ENCODE results near the gene USP17L29.
"Not testable (repeated sequence)": the region's sequence is repeated elsewhere in the genome, so short reads cannot be mapped to it uniquely, and the experiment has no call there.

Gene USP17L29

GRCh38 chr4:9353338-9353737 is at the start of gene USP17L29:
TSS of gene USP17L29 (plus strand) at chr4:9353638. CDS start at chr4:9353638, 0 bp downstream.
- in situ Hi-C loops (cut with MboI; ENCODE audit: low pct_unique_long_range_greater_than_20kb, low sequenced_read_pairs, unreplicated experiment); DNase-seq (ENCODE audit: low spot score): not testable (repeated sequence)

GRCh38 chr4:9324191-9324590 is 29.2 kb upstream of the USP17L29 start:
- in situ Hi-C loops (cut with MboI; ENCODE audit: low pct_unique_long_range_greater_than_20kb, low sequenced_read_pairs, unreplicated experiment); DNase-seq (ENCODE audit: low spot score): not testable (repeated sequence)

- DNase-seq (ENCODE audit: low spot score); in situ Hi-C loops (cut with MboI; ENCODE audit: low pct_unique_long_range_greater_than_20kb, low sequenced_read_pairs, unreplicated experiment): not testable (repeated sequence)
Observed at GRCh38 chr4:9324865-9325264, 28.6 kb upstream of the USP17L29 start, which contains the start of gene USP17L24. TSS of gene USP17L24 (plus strand) at chr4:9325165. CDS start at chr4:9325165, 0 bp downstream.

GRCh38 chr4:9329611-9330010 is 23.8 kb upstream of the USP17L29 start, which contains the start of gene USP17L25:
TSS of gene USP17L25 (plus strand) at chr4:9329911. CDS start at chr4:9329911, 0 bp downstream.
- DNase-seq (ENCODE audit: low spot score); in situ Hi-C loops (cut with MboI; ENCODE audit: low pct_unique_long_range_greater_than_20kb, low sequenced_read_pairs, unreplicated experiment): not testable (repeated sequence)

GRCh38 chr4:9334358-9334757 is 19.1 kb upstream of the USP17L29 start, which contains the start of gene USP17L26:
TSS of gene USP17L26 (plus strand) at chr4:9334658. CDS start at chr4:9334658, 0 bp downstream.
- in situ Hi-C loops (cut with MboI; ENCODE audit: low pct_unique_long_range_greater_than_20kb, low sequenced_read_pairs, unreplicated experiment): not testable (repeated sequence)

GRCh38 chr4:9339103-9339502 is 14.3 kb upstream of the USP17L29 start, which contains the start of gene USP17L5:
TSS of gene USP17L5 (plus strand) at chr4:9339403. CDS start at chr4:9339403, 0 bp downstream.
- DNase-seq (ENCODE audit: low spot score); in situ Hi-C loops (cut with MboI; ENCODE audit: low pct_unique_long_range_greater_than_20kb, low sequenced_read_pairs, unreplicated experiment): not testable (repeated sequence)

More at GRCh38 chr4:9334358-9334757, 19.1 kb upstream of the USP17L29 start, which contains the start of gene USP17L26:
- not testable (repeated sequence) for DNase-seq (ENCODE audit: low spot score)

GRCh38 chr4:9343848-9344247 is 9.6 kb upstream of the USP17L29 start, which contains the start of gene USP17L27:
TSS of gene USP17L27 (plus strand) at chr4:9344148. CDS start at chr4:9344148, 0 bp downstream.
- DNase-seq (ENCODE audit: low spot score); in situ Hi-C loops (cut with MboI; ENCODE audit: low pct_unique_long_range_greater_than_20kb, low sequenced_read_pairs, unreplicated experiment): not testable (repeated sequence)

GRCh38 chr4:9348593-9348992 is 4.8 kb upstream of the USP17L29 start, which contains the start of gene USP17L28:
TSS of gene USP17L28 (plus strand) at chr4:9348893. CDS start at chr4:9348893, 0 bp downstream.
- in situ Hi-C loops (cut with MboI; ENCODE audit: low pct_unique_long_range_greater_than_20kb, low sequenced_read_pairs, unreplicated experiment); DNase-seq (ENCODE audit: low spot score): not testable (repeated sequence)

- DNase-seq (ENCODE audit: low spot score); in situ Hi-C loops (cut with MboI; ENCODE audit: low pct_unique_long_range_greater_than_20kb, low sequenced_read_pairs, unreplicated experiment): not testable (repeated sequence)
Observed at GRCh38 chr4:9350866-9351265, 2.6 kb upstream of the USP17L29 start.

- in situ Hi-C loops (cut with MboI; ENCODE audit: low pct_unique_long_range_greater_than_20kb, low sequenced_read_pairs, unreplicated experiment); DNase-seq (ENCODE audit: low spot score): not testable (repeated sequence)
Observed at GRCh38 chr4:9362829-9363228, 9.4 kb downstream of the USP17L29 start, which contains the start of gene USP17L30. TSS of gene USP17L30 (plus strand) at chr4:9363129. CDS start at chr4:9363129, 0 bp downstream.

GRCh38 chr4:9379881-9380280 is 26.4 kb downstream of the USP17L29 start:
- in situ Hi-C loops (cut with MboI; ENCODE audit: low pct_unique_long_range_greater_than_20kb, low sequenced_read_pairs, unreplicated experiment); DNase-seq (ENCODE audit: low spot score): not testable (repeated sequence)

GRCh38 chr4:9381012-9381534 is 27.6 kb downstream of the USP17L29 start:
- DNase-seq (ENCODE audit: low spot score): peak; percentile 9
- in situ Hi-C loops (cut with MboI; ENCODE audit: low pct_unique_long_range_greater_than_20kb, low sequenced_read_pairs, unreplicated experiment): not testable (repeated sequence)
- peak; percentile 14 for TF ChIP-seq CTCF (IDR thresholded peaks at IDR 0.05; ENCODE audit: extremely low read depth, insufficient read depth, missing control alignments)

Measured in GM13977 (cell line).